Stimulated activated naive CD8-positive, alpha-beta T cell treated with anti-CD3 and anti-CD28 coated beads, Interleukin-15, Interleukin-2, amounts not matched to agents 100 ng/mL and 50 ng/mL, for 24 hours (primary cell): ENCODE measurements around the gene CTNND2.

Source experiments
- H3K27ac Mint-ChIP-seq: one replicate; pipeline ENCODE4 v1.8.0; 2021; ENCODE audit warnings: mild to moderate bottlenecking, mixed read lengths
- H3K27me3 Mint-ChIP-seq: one replicate; pipeline ENCODE4 v1.8.0; 2021; ENCODE audit warnings: mixed read lengths
- H3K36me3 Mint-ChIP-seq: one replicate; pipeline ENCODE4 v1.8.0; 2021; ENCODE audit warnings: low read depth, mixed read lengths
- H3K4me1 Mint-ChIP-seq: one replicate; pipeline ENCODE4 v1.8.0; 2021; ENCODE audit warnings: low read depth, mixed read lengths
- H3K4me3 Mint-ChIP-seq: one replicate; pipeline ENCODE4 v1.8.0; 2021; ENCODE audit warnings: mild to moderate bottlenecking, mixed read lengths
- H3K9me3 Mint-ChIP-seq: one replicate; pipeline ENCODE4 v1.8.0; 2021; ENCODE audit warnings: mixed read lengths

Gene CTNND2

GRCh38 chr5:10987276-10987924 lies 916.8 kb downstream of the CTNND2 start:
- Mint-ChIP-seq H3K4me3 (no peak overlapping the region), H3K4me1 (peaks cover 12% of the 10 kb centered on the region), H3K27ac (no peak overlapping the region)

GRCh38 chr5:10985721-10986110 lies 918.5 kb downstream of the CTNND2 start:
- peaks cover 27% of the 10 kb centered on the region for H3K27me3 Mint-ChIP-seq
- H3K4me1 Mint-ChIP-seq, result peaks cover 12% of the 10 kb centered on the region
- no peaks in the 10 kb centered on the region for H3K36me3 Mint-ChIP-seq
- H3K9me3 Mint-ChIP-seq, result no peaks in the 10 kb centered on the region
- H3K27ac Mint-ChIP-seq, result no peak overlapping the region
- no peak overlapping the region for H3K4me3 Mint-ChIP-seq

More at GRCh38 chr5:10987276-10987924, 916.8 kb downstream of the CTNND2 start:
- peaks cover 27% of the 10 kb centered on the region for H3K27me3 Mint-ChIP-seq
- H3K9me3 Mint-ChIP-seq, result no peaks in the 10 kb centered on the region
- no peaks in the 10 kb centered on the region for H3K36me3 Mint-ChIP-seq

GRCh38 chr5:10985091-10985720 lies 919.0 kb downstream of the CTNND2 start:
- no peaks in the 10 kb centered on the region for H3K9me3 Mint-ChIP-seq
- H3K4me1 Mint-ChIP-seq, result peaks cover 12% of the 10 kb centered on the region
- H3K36me3 Mint-ChIP-seq, result no peaks in the 10 kb centered on the region
- no peak overlapping the region for H3K27ac Mint-ChIP-seq
- H3K27me3 Mint-ChIP-seq, result peaks cover 27% of the 10 kb centered on the region
- H3K4me3 Mint-ChIP-seq, result no peak overlapping the region

- Mint-ChIP-seq H3K4me3 (no peak overlapping the region), H3K27me3 (peaks cover 27% of the 10 kb centered on the region), H3K9me3 (no peaks in the 10 kb centered on the region), H3K27ac (no peak overlapping the region), H3K36me3 (no peaks in the 10 kb centered on the region), H3K4me1 (peaks cover 12% of the 10 kb centered on the region)
Observed at GRCh38 chr5:10984021-10984715, 920.1 kb downstream of the CTNND2 start.

- no peak overlapping the region for H3K4me3 Mint-ChIP-seq
- H3K36me3 Mint-ChIP-seq, result no peaks in the 10 kb centered on the region
- no peaks in the 10 kb centered on the region for H3K9me3 Mint-ChIP-seq
- peaks cover 3% of the 10 kb centered on the region for H3K4me1 Mint-ChIP-seq
- no peak overlapping the region for H3K27ac Mint-ChIP-seq
- peaks cover 17% of the 10 kb centered on the region for H3K27me3 Mint-ChIP-seq
Observed at GRCh38 chr5:10982626-10983025, 921.6 kb downstream of the CTNND2 start.

GRCh38 chr5:10981932-10982331 lies 922.3 kb downstream of the CTNND2 start:
- no peak overlapping the region for H3K27ac Mint-ChIP-seq
- peaks cover 12% of the 10 kb centered on the region for H3K27me3 Mint-ChIP-seq
- no peak overlapping the region for H3K4me3 Mint-ChIP-seq
- no peaks in the 10 kb centered on the region for H3K9me3 Mint-ChIP-seq
- H3K4me1 Mint-ChIP-seq, result no peaks in the 10 kb centered on the region
- no peaks in the 10 kb centered on the region for H3K36me3 Mint-ChIP-seq

GRCh38 chr5:10977011-10977410 lies 927.2 kb downstream of the CTNND2 start:
- Mint-ChIP-seq H3K9me3 (no peaks in the 10 kb centered on the region), H3K27ac (no peak overlapping the region)

GRCh38 chr5:10975945-10976344 lies 928.3 kb downstream of the CTNND2 start:
- H3K27ac Mint-ChIP-seq, result peak overlapping the region; percentile 15
- H3K36me3 Mint-ChIP-seq, result no peaks in the 10 kb centered on the region
- H3K4me1 Mint-ChIP-seq, result no peaks in the 10 kb centered on the region
- H3K27me3 Mint-ChIP-seq, result peaks cover 4% of the 10 kb centered on the region
- H3K4me3 Mint-ChIP-seq, result no peak overlapping the region
- H3K9me3 Mint-ChIP-seq, result no peaks in the 10 kb centered on the region

More at GRCh38 chr5:10977011-10977410, 927.2 kb downstream of the CTNND2 start:
- H3K27me3 Mint-ChIP-seq, result peaks cover 4% of the 10 kb centered on the region
- H3K36me3 Mint-ChIP-seq, result no peaks in the 10 kb centered on the region
- no peaks in the 10 kb centered on the region for H3K4me1 Mint-ChIP-seq
- no peak overlapping the region for H3K4me3 Mint-ChIP-seq

- no peak overlapping the region for H3K27ac Mint-ChIP-seq
- H3K36me3 Mint-ChIP-seq, result no peaks in the 10 kb centered on the region
- H3K9me3 Mint-ChIP-seq, result no peaks in the 10 kb centered on the region
- H3K4me3 Mint-ChIP-seq, result no peak overlapping the region
- no peaks in the 10 kb centered on the region for H3K4me1 Mint-ChIP-seq
- peaks cover 4% of the 10 kb centered on the region for H3K27me3 Mint-ChIP-seq
Observed at GRCh38 chr5:10974850-10975249, 929.4 kb downstream of the CTNND2 start.

GRCh38 chr5:10973316-10973715 lies 930.9 kb downstream of the CTNND2 start:
- peaks cover 4% of the 10 kb centered on the region for H3K27me3 Mint-ChIP-seq
- no peak overlapping the region for H3K27ac Mint-ChIP-seq
- no peak overlapping the region for H3K4me3 Mint-ChIP-seq
- H3K4me1 Mint-ChIP-seq, result no peaks in the 10 kb centered on the region
- no peaks in the 10 kb centered on the region for H3K9me3 Mint-ChIP-seq
- no peaks in the 10 kb centered on the region for H3K36me3 Mint-ChIP-seq

GRCh38 chr5:10969684-10970180 lies 934.5 kb downstream of the CTNND2 start:
- Mint-ChIP-seq H3K27me3 (peaks cover 4% of the 10 kb centered on the region), H3K4me3 (no peak overlapping the region), H3K36me3 (no peaks in the 10 kb centered on the region), H3K9me3 (no peaks in the 10 kb centered on the region), H3K27ac (no peak overlapping the region), H3K4me1 (no peaks in the 10 kb centered on the region)

GRCh38 chr5:10964806-10965205 lies 939.4 kb downstream of the CTNND2 start:
- peaks cover 4% of the 10 kb centered on the region for H3K4me1 Mint-ChIP-seq
- H3K27ac Mint-ChIP-seq, result no peak overlapping the region

GRCh38 chr5:10958728-10959127 lies 945.5 kb downstream of the CTNND2 start:
- H3K9me3 Mint-ChIP-seq, result peaks cover 9% of the 10 kb centered on the region
- no peak overlapping the region for H3K4me3 Mint-ChIP-seq
- no peaks in the 10 kb centered on the region for H3K27me3 Mint-ChIP-seq
- no peak overlapping the region for H3K27ac Mint-ChIP-seq
- H3K4me1 Mint-ChIP-seq, result peaks cover 4% of the 10 kb centered on the region
- H3K36me3 Mint-ChIP-seq, result no peaks in the 10 kb centered on the region

More at GRCh38 chr5:10964806-10965205, 939.4 kb downstream of the CTNND2 start:
- Mint-ChIP-seq H3K27me3 (no peaks in the 10 kb centered on the region), H3K4me3 (no peak overlapping the region), H3K36me3 (no peaks in the 10 kb centered on the region), H3K9me3 (peaks cover 2% of the 10 kb centered on the region)

- H3K27me3 Mint-ChIP-seq, result peaks cover 3% of the 10 kb centered on the region
- no peaks in the 10 kb centered on the region for H3K36me3 Mint-ChIP-seq
- H3K4me1 Mint-ChIP-seq, result no peaks in the 10 kb centered on the region
- no peak overlapping the region for H3K4me3 Mint-ChIP-seq
- H3K27ac Mint-ChIP-seq, result no peak overlapping the region
- no peaks in the 10 kb centered on the region for H3K9me3 Mint-ChIP-seq
Observed at GRCh38 chr5:10949856-10950630, 954.2 kb downstream of the CTNND2 start.
